ENCODE data around the gene PDE8B.

PDE8B gene

GRCh38 chr5:77267496-77267895 is 57.0 kb downstream of the PDE8B start:
- H3K4me3 ChIP-seq (ENCODE audit: low read depth, low read length) = no peak overlapping the region
- no peak for TF ChIP-seq CTCF (IDR thresholded peaks at IDR 0.05; ENCODE audit: low read depth, low read length)

GRCh38 chr5:77272206-77272605 is 61.7 kb downstream of the PDE8B start:
- TF ChIP-seq CTCF (IDR thresholded peaks at IDR 0.05; ENCODE audit: low read depth, low read length) = no peak
- no peak overlapping the region for H3K4me3 ChIP-seq (ENCODE audit: low read depth, low read length)

- no peak for TF ChIP-seq CTCF (IDR thresholded peaks at IDR 0.05; ENCODE audit: low read depth, low read length)
- no peak overlapping the region for H3K4me3 ChIP-seq (ENCODE audit: low read depth, low read length)
Measured at GRCh38 chr5:77277759-77278158, 67.3 kb downstream of the PDE8B start.

GRCh38 chr5:77280036-77280435 is 69.6 kb downstream of the PDE8B start:
- H3K4me3 ChIP-seq (ENCODE audit: low read depth, low read length) = no peak overlapping the region
- no peak for TF ChIP-seq CTCF (IDR thresholded peaks at IDR 0.05; ENCODE audit: low read depth, low read length)

- no peak for TF ChIP-seq CTCF (IDR thresholded peaks at IDR 0.05; ENCODE audit: low read depth, low read length)
- no peak overlapping the region for H3K4me3 ChIP-seq (ENCODE audit: low read depth, low read length)
Measured at GRCh38 chr5:77281969-77282336, 71.5 kb downstream of the PDE8B start.

GRCh38 chr5:77282337-77283027 is 72.0 kb downstream of the PDE8B start:
- H3K4me3 ChIP-seq (ENCODE audit: low read depth, low read length) = no peak overlapping the region
- peak; percentile 22; the same call in 1 of the 2 replicates for TF ChIP-seq CTCF (IDR thresholded peaks at IDR 0.05; ENCODE audit: low read depth, low read length)

GRCh38 chr5:77285251-77285841 is 74.9 kb downstream of the PDE8B start:
- TF ChIP-seq CTCF (IDR thresholded peaks at IDR 0.05; ENCODE audit: low read depth, low read length) = no peak
- H3K4me3 ChIP-seq (ENCODE audit: low read depth, low read length) = no peak overlapping the region
